Measurements from ENCODE around the gene KLC4. TPM values are rescaled to one million over a fixed set of nuclear protein-coding genes. Genes with fewer than 3 reads are reported as not detected.

The KLC4 gene
- total RNA-seq, result 17.3 and 19.9 TPM in 2 replicates

DNA sequence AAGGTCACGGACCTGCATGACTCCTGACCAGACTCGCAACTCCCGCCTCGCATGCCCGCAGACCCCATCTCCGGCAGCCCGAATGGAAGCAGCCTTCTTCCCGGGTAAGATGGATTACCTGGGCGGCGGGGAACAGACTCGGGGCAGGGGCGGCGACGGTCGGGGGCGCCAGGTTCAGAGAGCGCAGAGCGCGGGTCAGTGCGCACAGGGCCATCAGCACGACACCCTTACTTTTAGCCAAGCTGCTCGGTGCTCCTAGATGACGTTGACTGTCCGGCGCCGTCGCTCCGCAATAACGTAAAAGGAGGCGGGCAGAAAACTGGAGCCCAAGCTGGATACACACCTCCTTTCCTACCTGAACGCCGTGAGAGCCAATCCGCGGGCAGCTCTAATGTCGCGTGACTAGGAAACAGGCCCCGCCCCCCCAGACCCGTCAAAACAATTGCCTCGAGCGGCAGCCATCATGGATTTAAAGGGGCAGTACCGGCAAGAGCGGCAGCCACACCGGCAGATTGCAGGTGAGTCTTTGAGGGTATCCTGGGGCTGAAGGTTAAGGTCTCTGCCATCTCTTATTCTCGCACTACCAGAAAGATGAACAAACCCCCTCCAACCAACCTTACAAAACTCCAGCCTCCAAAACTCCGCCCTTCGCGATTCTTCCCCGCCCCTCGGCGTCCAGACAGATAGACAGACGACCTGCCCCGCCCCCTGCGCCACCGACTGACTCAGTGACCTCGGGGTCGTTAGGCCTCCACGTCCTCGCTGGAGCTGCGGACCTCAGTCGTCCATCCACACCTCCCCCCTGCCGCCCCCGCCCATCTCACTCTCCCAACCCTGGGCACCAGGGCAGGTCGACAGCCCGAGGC is at the start of gene KLC4, which contains the start of gene MRPL2:
Gene KLC4 (plus strand): TSS at position 464 of the 866 bp plus-strand sequence. CDS start 1,705 bp downstream, outside the sequence.
Gene MRPL2 (minus strand): TSS at position 267 of the 866 bp plus-strand sequence. CDS start 53 bp downstream, at position 214.
- DNase-seq, result peak; percentile 99

DNA sequence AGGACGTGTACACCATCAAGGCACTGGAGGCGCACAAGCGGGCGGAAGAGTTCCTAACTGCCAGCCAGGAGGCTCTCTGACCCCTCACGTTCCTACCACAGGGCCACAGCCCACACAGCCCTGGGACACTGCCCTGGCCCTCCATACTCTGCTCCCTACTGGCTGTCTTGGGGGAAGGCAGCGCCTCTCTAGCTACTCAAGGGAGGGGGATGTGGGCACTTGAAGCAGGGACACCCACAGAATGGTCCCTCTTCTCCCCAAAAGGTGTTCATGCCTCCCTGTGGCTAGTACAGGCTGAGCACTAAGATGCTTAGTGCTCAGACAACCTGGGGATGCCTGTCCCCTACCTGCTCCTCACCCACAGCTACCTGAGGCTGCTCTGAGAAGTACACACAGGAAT is 48.2 kb upstream of the KLC4 start:
- no peak for DNase-seq

GRCh38 chr6:43012364-43012763 is 47.1 kb upstream of the KLC4 start:
- DNase-seq, result no peak

GRCh38 chr6:43013097-43013842 is 46.2 kb upstream of the KLC4 start:
- peak; percentile 36 for DNase-seq

DNA sequence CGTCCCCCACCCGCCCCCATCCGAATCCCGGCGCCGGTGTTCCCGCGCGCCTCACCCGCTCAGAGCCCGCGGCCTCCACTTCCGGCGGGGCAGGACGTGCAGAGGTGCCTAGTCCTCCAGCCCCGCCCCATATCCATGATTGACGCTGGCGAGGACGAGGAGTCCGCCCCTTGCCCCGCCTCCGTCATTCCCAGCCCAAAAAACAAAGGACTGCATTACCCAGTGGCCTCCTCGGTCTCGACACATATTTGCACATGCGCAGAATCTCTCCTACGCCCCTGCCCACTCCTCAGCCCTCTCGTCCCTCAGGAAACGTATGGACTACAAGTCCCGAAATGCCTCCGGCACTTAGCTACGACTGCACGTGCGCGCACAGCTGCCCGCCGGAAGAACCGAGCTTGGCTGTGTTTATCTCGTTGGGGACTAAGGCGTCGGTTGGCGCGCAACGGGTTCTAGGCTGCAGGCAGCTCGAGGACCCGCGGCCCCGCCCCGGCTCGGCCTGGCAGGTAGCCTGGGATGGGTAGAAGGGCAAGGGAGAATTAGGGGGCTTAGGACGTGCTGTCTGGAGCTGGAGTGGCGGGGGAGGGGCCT is 45.5 kb upstream of the KLC4 start, which contains the start of the genes KLHDC3 and MEA1:
Gene KLHDC3 (plus strand): TSS at position 407 of the 591 bp plus-strand sequence. CDS start 2,944 bp downstream, outside the sequence.
Gene MEA1 (minus strand): TSS at position 104 of the 591 bp plus-strand sequence. CDS start 133 bp downstream, outside the sequence.
- peak; percentile 100 for DNase-seq

DNA sequence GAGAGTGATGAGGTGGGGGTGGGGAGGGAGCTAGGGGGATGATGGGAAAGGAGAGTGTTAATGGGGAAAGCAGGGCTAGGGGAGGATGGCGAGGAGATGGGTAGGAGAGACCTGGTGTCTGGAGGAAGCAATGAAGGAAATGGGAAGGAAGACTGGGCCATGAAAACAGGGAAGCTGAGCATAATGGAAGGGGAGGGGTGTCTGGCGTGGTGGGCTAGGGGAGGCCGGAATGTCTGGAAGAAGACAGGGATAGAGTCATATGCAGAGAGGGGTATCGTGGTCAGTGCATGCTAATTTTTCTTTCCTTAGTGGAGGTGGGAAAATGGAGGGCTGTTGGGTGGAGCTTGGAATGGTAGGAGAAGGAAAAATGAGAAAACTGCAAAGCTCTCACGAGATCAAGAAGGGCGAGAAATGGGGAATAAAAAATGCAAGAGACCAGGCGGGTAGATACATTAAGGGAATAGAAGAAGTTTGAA is 45.0 kb upstream of the KLC4 start:
- peak; percentile 46 for DNase-seq

DNA sequence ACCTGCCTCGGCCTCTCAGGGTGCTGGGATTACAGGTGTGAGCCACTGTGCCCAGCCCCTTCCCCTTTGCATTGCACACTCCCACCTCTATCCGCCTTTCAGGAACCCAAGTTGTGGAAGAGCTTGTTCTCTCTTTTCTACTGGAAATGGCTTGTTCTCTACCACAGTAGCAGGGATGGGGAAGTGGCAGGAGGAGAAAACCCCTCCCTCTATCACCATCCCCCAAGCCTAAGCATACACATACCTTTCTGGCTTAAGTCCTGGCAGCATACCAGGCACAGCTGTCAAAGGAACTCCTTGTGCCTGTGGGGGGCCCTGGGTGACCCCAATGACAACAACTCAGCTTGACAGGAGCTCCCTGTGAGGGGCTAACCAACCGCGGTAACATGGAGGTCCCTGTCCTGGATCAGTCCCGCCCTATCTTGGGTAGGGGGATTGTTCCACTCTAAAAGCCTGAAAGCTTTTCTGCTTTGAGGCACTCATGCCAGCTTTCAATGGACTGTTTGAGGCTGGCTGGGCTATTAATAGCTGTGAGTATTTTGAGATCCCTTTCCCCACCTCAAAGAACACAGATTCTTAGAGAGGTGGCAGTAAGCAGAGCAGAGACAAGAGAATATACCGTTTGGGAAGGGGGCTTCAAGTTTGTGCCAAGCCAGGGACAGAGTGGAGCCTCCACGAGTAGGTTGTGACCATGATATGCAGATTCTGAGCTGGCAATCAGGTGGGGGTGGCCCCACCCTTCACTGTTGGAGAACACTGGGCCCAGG is 43.1 kb upstream of the KLC4 start:
- DNase-seq, result no peak

GRCh38 chr6:43016943-43017334 is 42.5 kb upstream of the KLC4 start:
- DNase-seq, result no peak

DNA sequence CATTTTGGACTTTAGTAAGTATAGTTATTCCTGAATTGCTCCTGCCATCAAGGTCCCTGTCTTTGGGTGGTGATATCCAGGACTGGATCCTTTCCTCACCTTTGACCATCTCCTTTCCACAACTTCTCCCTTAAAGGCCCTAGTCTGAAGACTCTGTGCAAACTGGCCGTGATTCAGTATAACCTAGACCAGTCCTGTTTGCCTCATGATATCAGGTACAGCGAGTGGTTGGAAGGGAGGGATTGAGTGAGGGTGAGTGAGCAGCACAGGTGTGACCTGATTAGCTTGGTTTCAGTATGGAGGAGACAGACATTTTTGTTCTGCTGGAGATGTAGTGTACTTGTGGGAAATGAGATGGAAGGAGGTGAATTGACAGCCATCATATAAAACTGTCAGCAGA is 40.3 kb upstream of the KLC4 start:
- DNase-seq, result no peak

- DNase-seq, result no peak
These were observed 39.3 kb upstream of the KLC4 start for GRCh38 chr6:43020052-43020705.

GRCh38 chr6:43020847-43021246 is 38.6 kb upstream of the KLC4 start:
- DNase-seq, result peak; percentile 6

DNA sequence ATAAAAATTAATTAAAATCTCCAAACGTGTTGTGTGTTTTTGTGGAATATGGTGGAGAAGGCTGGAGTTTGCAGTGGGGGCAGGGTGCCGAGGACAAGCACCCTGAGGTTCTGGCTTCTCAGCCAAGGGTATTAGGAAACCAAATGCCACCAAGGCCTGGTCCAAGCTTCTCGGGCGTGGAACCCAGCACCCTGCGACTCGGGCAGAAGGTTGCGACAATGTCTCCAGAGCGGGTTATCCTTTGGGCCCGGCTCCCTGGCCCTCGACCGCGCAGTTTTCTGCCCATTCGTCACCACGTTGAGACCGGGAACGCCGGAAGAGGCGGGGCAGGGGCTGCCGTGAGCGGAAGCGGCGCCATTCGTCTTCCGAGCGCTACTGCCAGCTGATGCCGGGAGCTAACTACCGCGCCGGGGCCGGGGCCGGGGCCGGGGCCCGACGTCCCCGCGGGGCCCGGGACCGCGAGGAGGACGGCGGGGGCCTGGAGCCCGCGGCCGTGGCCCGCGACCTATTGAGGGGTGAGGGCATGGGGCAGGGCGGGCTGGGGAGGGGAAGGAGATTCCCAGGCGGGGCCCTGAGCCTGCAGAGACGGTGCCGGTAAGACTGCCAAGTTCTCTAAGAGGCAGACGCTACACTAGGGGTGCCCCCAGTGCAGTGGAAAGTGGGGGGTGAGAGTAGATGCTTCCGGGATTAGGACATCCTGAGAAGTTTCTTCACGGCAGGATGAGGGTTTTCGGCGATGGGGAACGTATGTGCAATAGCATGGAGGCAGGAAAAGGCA is 38.0 kb upstream of the KLC4 start, which contains the start of gene RRP36:
Gene RRP36 (plus strand): TSS at position 354 of the 778 bp plus-strand sequence. CDS start 32 bp downstream, at position 386.
- peak; percentile 78 for DNase-seq

- DNase-seq, result no peak
These were observed 35.0 kb upstream of the KLC4 start for GRCh38 chr6:43024436-43024835.

DNA sequence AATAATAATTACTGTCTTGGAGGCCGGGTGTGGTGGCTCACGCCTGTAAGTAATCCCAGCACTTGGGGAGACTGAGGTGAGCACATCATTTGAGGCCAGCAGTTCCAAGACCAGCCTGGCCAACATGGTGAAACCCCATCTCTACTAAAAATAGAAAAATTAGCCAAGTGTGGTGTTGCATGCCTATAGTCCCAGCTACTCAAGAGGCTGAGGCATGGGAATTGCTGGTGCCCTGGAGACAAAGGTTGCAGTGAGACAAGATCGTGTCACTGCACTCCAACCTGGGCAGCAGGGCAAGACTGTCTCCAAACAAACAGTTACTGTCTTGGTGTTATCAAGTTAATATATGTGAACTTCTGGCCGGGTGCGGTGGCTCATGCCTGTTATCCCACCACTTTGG is 33.1 kb upstream of the KLC4 start:
- no peak for DNase-seq

DNA sequence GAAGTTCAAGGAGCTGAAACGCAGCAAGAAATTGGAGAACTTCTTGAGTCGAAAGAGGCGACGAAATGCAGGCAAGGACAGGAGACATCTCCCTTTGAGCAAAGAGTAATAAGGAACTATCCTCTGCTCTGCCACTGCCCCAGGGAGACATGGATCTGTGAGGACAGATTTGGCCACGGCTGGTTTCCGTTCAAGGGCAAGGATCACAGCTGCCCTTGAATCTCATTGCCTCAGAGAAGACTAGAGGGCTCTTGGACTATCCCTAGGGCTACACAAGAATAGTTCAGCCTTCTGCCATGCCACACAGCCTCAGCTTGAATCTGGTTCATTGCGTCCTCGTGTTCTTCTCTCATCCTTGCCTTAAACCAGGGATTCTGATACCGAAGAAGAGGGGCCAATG is 30.3 kb upstream of the KLC4 start:
- DNase-seq, result no peak

DNA sequence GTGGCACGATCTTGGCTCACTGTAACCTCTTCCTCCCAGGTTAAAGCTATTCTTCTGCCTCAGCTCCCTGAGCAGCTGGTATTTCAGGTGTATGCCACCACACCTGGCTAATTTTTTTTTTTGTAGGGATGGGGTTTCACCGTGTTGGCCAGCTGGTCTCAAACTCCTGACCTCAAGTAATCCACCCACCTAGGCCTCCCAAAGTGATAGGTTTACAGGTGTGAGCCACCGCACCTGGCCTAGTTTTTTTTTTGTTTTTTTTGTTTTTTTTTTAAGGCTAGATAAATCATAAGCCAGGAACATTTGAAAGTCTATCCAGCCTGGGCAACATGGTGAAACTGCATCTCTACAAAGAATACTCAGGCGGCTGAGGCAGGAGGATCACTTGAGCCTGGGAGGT is 27.1 kb upstream of the KLC4 start:
- DNase-seq, result no peak

- no peak for DNase-seq
These were observed 25.8 kb upstream of the KLC4 start for GRCh38 chr6:43033496-43034189.

GRCh38 chr6:43034190-43034525 is 25.3 kb upstream of the KLC4 start:
- DNase-seq, result no peak

DNA sequence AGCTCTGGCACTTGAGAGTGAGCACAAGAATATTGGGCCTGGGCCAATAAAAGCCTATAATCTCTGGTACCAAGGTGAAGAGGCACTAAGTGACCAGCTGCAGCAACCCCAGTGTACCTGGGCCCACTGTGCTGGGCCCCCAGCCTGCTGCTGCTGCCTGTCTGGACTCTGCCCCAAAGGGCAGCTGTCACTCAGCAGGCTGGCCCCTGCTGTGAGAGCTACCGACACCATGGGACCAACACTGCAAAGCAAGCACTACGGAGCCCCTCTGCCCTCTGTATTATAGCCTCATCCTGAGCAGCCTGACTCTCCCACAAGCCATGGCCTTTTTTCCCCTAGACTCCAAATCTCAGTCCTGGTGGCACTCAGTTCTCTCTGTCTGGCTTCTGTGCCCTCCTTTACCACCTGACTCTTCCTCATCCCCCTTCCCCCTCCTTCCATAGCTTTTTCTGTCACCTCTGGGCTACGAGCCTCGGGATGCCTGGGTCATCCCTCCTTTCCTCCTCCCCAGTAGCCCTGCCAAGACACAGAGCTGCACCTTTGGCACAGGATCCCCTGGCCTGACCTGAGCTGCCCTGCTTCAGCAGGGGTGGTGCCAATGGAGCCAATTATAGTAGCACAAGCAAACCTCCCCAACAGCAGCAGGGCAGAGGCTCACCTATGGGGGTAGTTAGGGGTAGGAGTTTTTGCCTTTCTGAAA is 23.8 kb upstream of the KLC4 start:
- DNase-seq, result no peak

Measured in dermis blood vessel endothelial cell (primary cell).